ENCODE results near the gene APLP1.

APLP1 gene

GRCh38 chr19:35901055-35901644, 32.8 kb downstream of the APLP1 start:
- ChIA-PET CTCF (interaction anchor here (0.9 to 1.8 kb wide), 2 partner anchors 19 to 32 kb away, joined by 4 to 7 read pairs; no protein-coding TSS in a partner anchor), POLR2A (interaction anchor here (0.9 to 1.0 kb wide), 2 partner anchors 30 to 214 kb away, joined by 3 read pairs; no protein-coding TSS in a partner anchor)
- no peak for TF ChIP-seq CTCF (IDR thresholded peaks at IDR 0.05; ENCODE audit: insufficient read depth, low read length, missing control alignments)
- DNase-seq (ENCODE audit: low read depth, low spot score), result peak; percentile 9
- peak overlapping the region; percentile 71 for H3K4me3 ChIP-seq (ENCODE audit: low read depth, low read length)

GRCh38 chr19:35901854-35902661, 33.7 kb downstream of the APLP1 start, which contains the start of gene HCST:
HCST (plus strand) TSS chr19:35902529; CDS start chr19:35902594, 65 bp downstream.
- POLR2A ChIA-PET, result interaction anchor here (0.9 to 1.0 kb wide), 2 partner anchors 29 to 213 kb away, joined by 3 read pairs; no protein-coding TSS in a partner anchor
- TF ChIP-seq CTCF (IDR thresholded peaks at IDR 0.05; ENCODE audit: insufficient read depth, low read length, missing control alignments), result no peak
- CTCF ChIA-PET, result no interaction called here
- H3K4me3 ChIP-seq (ENCODE audit: low read depth, low read length), result peak within 1 kb of the TSS; percentile 27; the same call in 1 of the 2 replicates
- no peak for DNase-seq (ENCODE audit: low read depth, low spot score)

- no peak for TF ChIP-seq CTCF (IDR thresholded peaks at IDR 0.05; ENCODE audit: insufficient read depth, low read length, missing control alignments)
- POLR2A ChIA-PET, result no interaction called here
- peak overlapping the region; percentile 27; the same call in 1 of the 2 replicates for H3K4me3 ChIP-seq (ENCODE audit: low read depth, low read length)
- CTCF ChIA-PET, result interaction anchor here (1.9 kb wide), 1 partner anchor 28 kb away, joined by 9 read pairs; no protein-coding TSS in a partner anchor
- DNase-seq (ENCODE audit: low read depth, low spot score), result no peak
These were observed 34.6 kb downstream of the APLP1 start for GRCh38 chr19:35902870-35903475.

GRCh38 chr19:35903550-35904179, 35.3 kb downstream of the APLP1 start:
- POLR2A ChIA-PET, result no interaction called here

More at GRCh38 chr19:35903550-35904179, 35.3 kb downstream of the APLP1 start:
- no peak for TF ChIP-seq CTCF (IDR thresholded peaks at IDR 0.05; ENCODE audit: insufficient read depth, low read length, missing control alignments)
- peak overlapping the region; percentile 27 for H3K4me3 ChIP-seq (ENCODE audit: low read depth, low read length)
- DNase-seq (ENCODE audit: low read depth, low spot score), result peak; percentile 17
- CTCF ChIA-PET, result interaction anchor here (1.0 to 1.9 kb wide), 2 partner anchors 18 to 27 kb away, joined by 3 to 9 read pairs; no protein-coding TSS in a partner anchor

All from AG04449 (cell line).